GM12865 (cell line): ENCODE results near the gene MRC2.

Experiments
- DNase-seq: peaks from one replicate; pipeline ENCODE4 v3.0.0; 2010; ENCODE audit warnings: low read depth
- H3K4me3 ChIP-seq: 2 replicates; pipeline ENCODE4 v1.5.1; 2011; ENCODE audit warnings: mild to moderate bottlenecking, low read depth, low read length, control low read depth
- CTCF ChIP-seq: IDR thresholded peaks from 2 replicates; pipeline ENCODE4 v1.5.1; 2011; ENCODE audit warnings: low read length, control low read depth, low read depth, inconsistent platforms; ENCODE audit not compliant: insufficient read depth; ENCODE audit errors: missing control alignments

The MRC2 gene

GRCh38 chr17:62713086-62713881, 85.8 kb downstream of the MRC2 start:
- no peak for TF ChIP-seq CTCF
- no peak for DNase-seq

DNA sequence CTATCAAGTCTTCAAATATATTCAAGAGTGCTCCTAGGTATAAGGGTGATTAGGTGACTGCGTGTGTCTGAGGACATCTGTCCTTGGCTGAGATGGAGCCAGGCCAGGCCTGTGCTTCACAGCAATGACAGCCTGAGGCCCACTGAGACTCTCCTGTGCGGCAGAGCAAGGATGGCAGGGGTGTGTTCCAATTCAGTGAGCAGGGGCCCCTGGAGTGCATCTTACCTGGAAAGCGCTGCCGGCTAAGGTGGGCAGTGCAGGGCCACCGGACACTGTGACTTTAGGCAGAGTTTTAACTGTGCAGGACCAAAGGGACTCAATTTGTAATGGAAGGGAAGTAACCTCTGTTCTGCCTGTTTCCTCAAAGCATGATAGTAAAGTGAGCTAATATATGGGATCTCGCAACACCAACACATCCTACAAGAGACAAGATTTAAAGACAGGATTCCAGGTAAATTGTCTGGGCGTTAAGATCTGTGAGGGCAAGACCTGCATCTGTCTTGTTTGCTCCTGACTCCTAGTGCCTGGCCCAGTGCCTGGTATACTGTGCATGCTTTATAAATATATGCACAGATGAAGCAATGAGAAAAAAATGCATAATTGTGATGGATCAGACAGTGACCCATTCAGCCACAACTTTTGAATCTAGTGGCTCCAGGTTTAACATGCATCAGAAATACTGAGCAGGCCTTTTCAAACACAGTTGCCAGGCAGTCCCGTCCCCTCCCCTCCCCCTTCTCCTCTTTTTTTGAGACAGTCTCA, 86.7 kb downstream of the MRC2 start:
- no peak for DNase-seq
- H3K4me3 ChIP-seq: no peak overlapping the region
- no peak for TF ChIP-seq CTCF

More at GRCh38 chr17:62713086-62713881, 85.8 kb downstream of the MRC2 start:
- no peak overlapping the region for H3K4me3 ChIP-seq

DNA sequence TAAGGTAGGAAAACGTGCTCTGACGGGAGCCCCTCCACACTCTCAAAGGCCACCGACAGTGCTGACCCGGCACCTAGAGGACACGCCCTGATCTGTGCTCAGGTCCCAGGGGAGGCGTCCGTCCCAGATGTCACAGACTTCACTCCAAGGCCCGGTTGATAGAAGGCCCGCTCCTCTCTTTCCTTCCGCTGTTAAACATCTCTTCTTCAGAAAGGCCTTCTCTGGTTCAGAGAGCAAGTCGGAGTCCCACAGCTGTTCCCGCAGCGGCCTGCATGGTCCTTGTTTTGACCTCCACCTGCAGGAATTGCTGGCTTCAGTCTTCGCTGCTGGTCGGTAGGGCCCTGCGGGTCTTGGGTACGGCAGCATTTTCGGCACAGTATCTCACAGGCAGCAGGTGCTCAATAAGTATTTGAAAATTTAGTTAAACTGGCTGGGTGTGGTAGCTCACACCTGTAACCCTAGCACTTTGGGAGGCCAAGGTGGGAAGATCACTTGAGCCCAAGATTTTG, 88.5 kb downstream of the MRC2 start:
- DNase-seq: no peak
- no peak for TF ChIP-seq CTCF
- H3K4me3 ChIP-seq: no peak overlapping the region

DNA sequence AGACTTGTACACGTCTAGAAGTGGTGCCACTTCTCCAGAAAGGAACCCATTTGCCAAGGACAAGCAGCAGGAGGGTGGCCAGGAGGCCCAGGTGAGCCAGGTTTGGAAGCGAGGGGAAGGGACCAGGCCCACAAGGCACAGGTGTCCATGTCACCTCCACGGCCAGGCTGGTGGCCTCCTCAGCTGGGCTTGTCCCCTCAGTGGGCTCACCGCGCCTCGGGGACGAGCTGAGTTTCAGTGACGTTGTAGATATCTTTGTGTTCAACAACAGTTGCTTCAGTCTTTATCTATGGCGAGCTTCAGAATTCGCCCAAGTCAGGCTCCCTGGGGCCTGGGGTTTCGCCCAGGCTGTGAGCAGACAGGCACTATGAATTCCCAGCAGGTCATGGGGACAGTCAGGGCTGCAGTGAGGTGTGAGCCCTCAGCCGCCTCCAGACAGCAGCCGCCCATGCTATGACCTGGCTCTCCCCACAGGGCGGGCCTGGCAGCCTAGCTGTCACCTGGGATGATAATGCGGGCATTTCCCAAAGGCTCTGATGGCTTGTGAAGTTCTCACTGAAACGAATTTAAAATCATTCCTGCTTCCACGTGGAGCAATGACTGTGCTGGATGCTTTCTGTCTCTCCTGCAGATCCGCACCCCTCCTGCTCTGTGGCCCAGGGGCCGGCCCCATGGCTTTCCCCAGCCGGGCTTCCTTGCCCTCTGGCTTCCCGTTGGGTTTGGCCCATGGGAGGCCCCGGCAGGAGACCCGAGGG, 89.5 kb downstream of the MRC2 start:
- no peak for TF ChIP-seq CTCF
- DNase-seq: no peak
- no peak overlapping the region for H3K4me3 ChIP-seq

DNA sequence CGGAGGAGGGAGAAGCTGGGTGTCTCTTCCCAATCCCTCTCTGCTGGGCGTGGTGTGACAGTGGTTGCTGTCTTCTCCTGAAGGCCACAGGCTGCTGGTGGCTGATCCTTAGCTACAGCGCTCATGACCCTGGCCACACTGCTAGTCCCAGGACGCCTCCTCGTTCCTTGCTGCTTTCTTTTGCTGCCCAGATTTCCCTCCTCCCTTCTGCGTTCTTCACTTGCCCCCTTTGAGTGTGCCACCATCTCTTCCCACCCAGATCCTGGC, 90.1 kb downstream of the MRC2 start:
- no peak for DNase-seq
- no peak for TF ChIP-seq CTCF
- H3K4me3 ChIP-seq: no peak overlapping the region

GRCh38 chr17:62717889-62718288, 90.4 kb downstream of the MRC2 start:
- TF ChIP-seq CTCF: no peak
- H3K4me3 ChIP-seq: no peak overlapping the region
- DNase-seq: no peak
